Astrocyte of the cerebellum (primary cell): ENCODE data around the gene CTSF.

Experiments used
- DNase-seq: peaks from one replicate; pipeline ENCODE4 v3.0.0-alpha.2; 2011; ENCODE audit warnings: low read depth
- H3K4me3 ChIP-seq: 2 replicates; pipeline ENCODE4 v1.5.1; 2011; ENCODE audit warnings: mild to moderate bottlenecking, low read depth, low read length, moderate library complexity
- in situ Hi-C: cut with HindIII; loops from 2 replicates; pipeline ENCODE4 v1.10.0; 2017; ENCODE audit warnings: low sequenced_read_pairs
- TF ChIP-seq, protein P1 (sequence below): IDR thresholded peaks from 2 replicates; pipeline ENCODE4 v1.5.1; 2012; ENCODE audit warnings: low read length, low read depth, moderate library complexity, mild to moderate bottlenecking; ENCODE audit errors: missing control alignments

The CTSF gene

DNA sequence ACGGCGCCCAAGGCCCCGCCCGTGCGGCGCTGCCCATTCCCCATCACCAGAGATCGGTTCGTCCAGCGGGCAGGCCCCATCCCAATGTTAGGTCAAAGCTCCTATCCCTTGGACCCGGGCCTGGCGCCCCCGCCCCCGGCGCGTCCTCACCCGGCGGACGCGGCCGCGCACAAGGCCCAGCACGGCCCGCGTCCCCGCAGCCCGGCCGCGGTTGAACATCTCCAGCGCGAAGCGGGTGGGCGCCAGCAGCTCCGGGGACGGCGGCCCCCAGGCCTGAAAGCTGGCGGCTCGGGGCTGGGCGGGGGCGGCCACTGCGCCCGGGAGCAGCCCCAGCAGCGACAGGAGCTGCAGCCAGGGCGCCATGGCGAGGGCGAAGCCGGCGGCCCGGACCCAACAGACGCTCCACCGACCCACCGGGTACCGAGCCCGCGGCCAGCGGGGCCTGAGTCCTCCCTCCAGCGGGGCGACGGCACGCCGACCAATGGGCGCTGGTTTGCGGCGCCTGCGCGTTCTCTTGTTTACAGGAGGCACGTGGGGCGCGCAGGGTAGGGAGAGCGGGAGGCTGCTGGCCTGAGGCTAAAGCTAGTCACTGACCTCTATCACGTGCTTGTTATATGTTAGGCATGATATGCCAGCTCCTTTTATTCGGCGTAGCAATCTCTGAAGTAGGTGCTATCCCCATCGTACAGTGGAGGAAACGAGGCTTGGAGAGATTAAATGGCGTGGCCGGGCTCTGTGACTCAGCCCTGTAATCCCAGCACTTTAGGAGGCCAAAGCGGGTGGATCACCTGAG, at the start of gene CTSF:
CTSF (minus strand) TSS at position 483 of the 793 bp plus-strand sequence; CDS start at position 363, 120 bp downstream.
- in situ Hi-C loops = no loop called here
- peak; percentile 15 for DNase-seq
- H3K4me3 ChIP-seq = peak within 1 kb of the TSS; percentile 43
- TF ChIP-seq, protein P1, sequence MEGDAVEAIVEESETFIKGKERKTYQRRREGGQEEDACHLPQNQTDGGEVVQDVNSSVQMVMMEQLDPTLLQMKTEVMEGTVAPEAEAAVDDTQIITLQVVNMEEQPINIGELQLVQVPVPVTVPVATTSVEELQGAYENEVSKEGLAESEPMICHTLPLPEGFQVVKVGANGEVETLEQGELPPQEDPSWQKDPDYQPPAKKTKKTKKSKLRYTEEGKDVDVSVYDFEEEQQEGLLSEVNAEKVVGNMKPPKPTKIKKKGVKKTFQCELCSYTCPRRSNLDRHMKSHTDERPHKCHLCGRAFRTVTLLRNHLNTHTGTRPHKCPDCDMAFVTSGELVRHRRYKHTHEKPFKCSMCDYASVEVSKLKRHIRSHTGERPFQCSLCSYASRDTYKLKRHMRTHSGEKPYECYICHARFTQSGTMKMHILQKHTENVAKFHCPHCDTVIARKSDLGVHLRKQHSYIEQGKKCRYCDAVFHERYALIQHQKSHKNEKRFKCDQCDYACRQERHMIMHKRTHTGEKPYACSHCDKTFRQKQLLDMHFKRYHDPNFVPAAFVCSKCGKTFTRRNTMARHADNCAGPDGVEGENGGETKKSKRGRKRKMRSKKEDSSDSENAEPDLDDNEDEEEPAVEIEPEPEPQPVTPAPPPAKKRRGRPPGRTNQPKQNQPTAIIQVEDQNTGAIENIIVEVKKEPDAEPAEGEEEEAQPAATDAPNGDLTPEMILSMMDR = no peak

DNA sequence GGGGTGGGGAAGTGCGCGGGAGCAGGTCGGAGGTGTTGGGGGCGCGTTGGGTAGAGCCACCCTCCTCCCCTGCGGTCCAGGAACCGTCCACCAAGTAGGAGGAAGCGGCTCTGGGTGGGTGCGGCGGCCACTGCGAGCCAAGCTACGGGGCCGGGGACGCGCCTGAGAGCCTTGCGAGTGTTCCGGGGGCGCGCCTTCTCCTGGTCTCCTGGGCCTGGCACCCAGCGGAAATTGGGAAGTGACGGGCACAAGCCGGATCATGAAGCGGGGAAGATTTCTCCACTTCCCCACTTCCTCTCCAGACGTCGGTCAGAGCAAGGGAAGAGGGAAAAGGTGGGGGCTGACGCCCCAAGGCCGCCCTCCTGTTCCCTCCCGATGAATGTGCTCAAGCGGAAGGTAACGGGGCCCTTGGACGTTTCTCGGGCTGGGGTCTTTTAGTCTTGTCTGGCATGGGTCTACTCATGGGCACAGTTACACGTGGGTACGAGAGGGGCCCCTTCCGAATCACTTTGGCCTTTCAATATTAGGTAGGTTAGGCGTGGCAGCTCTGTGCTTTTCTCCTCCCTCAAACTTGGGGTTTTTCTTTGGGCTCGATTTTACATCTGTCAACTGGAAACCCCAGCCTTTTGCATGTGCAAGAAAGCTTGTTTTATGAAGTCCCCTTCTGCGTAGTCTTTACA, 48.9 kb upstream of the CTSF start:
- in situ Hi-C loops = no loop called here
- DNase-seq = no peak
- peak overlapping the region; percentile 95 for H3K4me3 ChIP-seq
- TF ChIP-seq, protein P1 = no peak

GRCh38 chr11:66616379-66617154, 48.2 kb upstream of the CTSF start, which contains the start of gene RBM14:
Gene RBM14 (plus strand): TSS chr11:66616630. CDS start chr11:66616721, 91 bp downstream.
- peak; percentile 98 for DNase-seq
- in situ Hi-C loops = no loop called here
- H3K4me3 ChIP-seq = peak within 1 kb of the TSS; percentile 95
- TF ChIP-seq, protein P1 = no peak

- no peak overlapping the region for H3K4me3 ChIP-seq
- in situ Hi-C loops = no loop called here
- TF ChIP-seq, protein P1 = no peak
- no peak for DNase-seq
These were observed 45.7 kb upstream of the CTSF start for GRCh38 chr11:66614073-66614472.

- TF ChIP-seq, protein P1 = no peak
- in situ Hi-C loops = no loop called here
These were observed 44.1 kb upstream of the CTSF start for GRCh38 chr11:66612458-66612857.

More at GRCh38 chr11:66612458-66612857, 44.1 kb upstream of the CTSF start:
- DNase-seq = no peak
- no peak overlapping the region for H3K4me3 ChIP-seq
